Measurements from ENCODE around the gene FHOD3.
"Not testable (repeated sequence)": the region's sequence is repeated elsewhere in the genome, so short reads cannot be mapped to it uniquely, and the experiment has no call there.

Gene FHOD3

GRCh38 chr18:36745219-36745975, 447.9 kb downstream of the FHOD3 start:
- no peak for DNase-seq (ENCODE audit: low read depth in 3 of 3)

GRCh38 chr18:36752929-36753865, 455.7 kb downstream of the FHOD3 start:
- DNase-seq (ENCODE audit: low read depth in 3 of 3), result no peak

GRCh38 chr18:36756242-36756641, 458.7 kb downstream of the FHOD3 start:
- DNase-seq (ENCODE audit: low read depth in 3 of 3), result no peak

GRCh38 chr18:36757081-36757480, 459.6 kb downstream of the FHOD3 start:
- DNase-seq (ENCODE audit: low read depth in 3 of 3), result no peak

- no peak for DNase-seq (ENCODE audit: low read depth in 3 of 3)
These were observed 460.5 kb downstream of the FHOD3 start for GRCh38 chr18:36757991-36758390.

- DNase-seq (ENCODE audit: low read depth in 3 of 3), result no peak
These were observed 461.1 kb downstream of the FHOD3 start for GRCh38 chr18:36758623-36759022.

- DNase-seq (ENCODE audit: low read depth in 3 of 3), result no peak
These were observed 461.8 kb downstream of the FHOD3 start for GRCh38 chr18:36759167-36759776.

- no peak for DNase-seq (ENCODE audit: low read depth in 3 of 3)
These were observed 463.1 kb downstream of the FHOD3 start for GRCh38 chr18:36760598-36760997.

GRCh38 chr18:36761186-36761698, 463.7 kb downstream of the FHOD3 start:
- DNase-seq (ENCODE audit: low read depth in 3 of 3), result no peak

GRCh38 chr18:36762074-36762473, 464.6 kb downstream of the FHOD3 start:
- DNase-seq (ENCODE audit: low read depth in 3 of 3), result no peak

GRCh38 chr18:36762965-36763364, 465.5 kb downstream of the FHOD3 start:
- DNase-seq (ENCODE audit: low read depth in 3 of 3), result not testable (repeated sequence)

GRCh38 chr18:36766836-36767235, 469.3 kb downstream of the FHOD3 start:
- no peak for DNase-seq (ENCODE audit: low read depth in 3 of 3)

- no peak for DNase-seq (ENCODE audit: low read depth in 3 of 3)
These were observed 471.7 kb downstream of the FHOD3 start for GRCh38 chr18:36769172-36769571.

GRCh38 chr18:36769611-36770314, 472.2 kb downstream of the FHOD3 start:
- no peak for DNase-seq (ENCODE audit: low read depth in 3 of 3)

- DNase-seq (ENCODE audit: low read depth in 3 of 3), result no peak
These were observed 472.9 kb downstream of the FHOD3 start for GRCh38 chr18:36770315-36770946.

- DNase-seq (ENCODE audit: low read depth in 3 of 3), result no peak
These were observed 473.7 kb downstream of the FHOD3 start for GRCh38 chr18:36771245-36771644.

- DNase-seq (ENCODE audit: low read depth in 3 of 3), result no peak
These were observed 474.8 kb downstream of the FHOD3 start for GRCh38 chr18:36772241-36772723.

GRCh38 chr18:36775396-36775795, 477.9 kb downstream of the FHOD3 start:
- DNase-seq (ENCODE audit: low read depth in 3 of 3), result no peak

GRCh38 chr18:36776650-36777049, 479.1 kb downstream of the FHOD3 start:
- DNase-seq (ENCODE audit: low read depth in 3 of 3), result no peak

GRCh38 chr18:36777566-36777965, 480.1 kb downstream of the FHOD3 start:
- no peak for DNase-seq (ENCODE audit: low read depth in 3 of 3)

- DNase-seq (ENCODE audit: low read depth in 3 of 3), result no peak
These were observed 483.2 kb downstream of the FHOD3 start for GRCh38 chr18:36780748-36781147.
